Sigmoid colon (tissue), 7 donors: ENCODE results near the gene IGSF6. TPM values are rescaled to one million over a fixed set of nuclear protein-coding genes. Genes with fewer than 3 reads are reported as not detected.
"Not testable (repeated sequence)": the region's sequence is repeated elsewhere in the genome, so short reads cannot be mapped to it uniquely, and the experiment has no call there.

Experiments used
- DNase-seq: peaks from one replicate; pipeline ENCODE4 v3.0.0-alpha.2; 2019
- H3K27ac ChIP-seq, 4 donors: fragments of 200-600 bp; sonication (generic); one replicate each; pipeline ENCODE4 v1.5.1; 2016 to 2019; ENCODE audit warnings: mild to moderate bottlenecking in 1 of 4
- H3K27me3 ChIP-seq, 3 donors: fragments of 200-600 bp; sonication (generic); one replicate each; pipeline ENCODE4 v1.5.1; 2019; ENCODE audit warnings: mild to moderate bottlenecking in 1 of 3
- H3K36me3 ChIP-seq, 4 donors: fragments of 200-600 bp; sonication (generic); one replicate each; pipeline ENCODE4 v1.5.1; 2016 to 2019
- H3K4me1 ChIP-seq, 4 donors: fragments of 200-600 bp; sonication (generic); one replicate each; pipeline ENCODE4 v1.5.1; 2017 to 2019
- H3K4me3 ChIP-seq, 4 donors: fragments of 200-600 bp; sonication (generic); one replicate each; pipeline ENCODE4 v1.5.1; 2017 to 2019; ENCODE audit warnings: mild to moderate bottlenecking in 2 of 4, moderate library complexity in 1 of 4
- H3K9me3 ChIP-seq, 4 donors: fragments of 200-600 bp in 3 of 4; sonication (generic) in 3 of 4; one replicate each; pipeline versions ENCODE4 v1.5.1 to v1.6.1; 2013 to 2019
- CTCF ChIP-seq, 4 experiments: fragments of 450-650 bp in 3 of 4; fragments of 200-600 bp in 1 of 4; IDR thresholded peaks; one replicate each; pipeline ENCODE4 v1.5.1; 2016 to 2019; ENCODE audit warnings: antibody characterized with exemption in 4 of 4, mild to moderate bottlenecking in 3 of 4, moderate library complexity in 2 of 4
- EP300 ChIP-seq, 4 donors: sonication (generic); formaldehyde crosslinking; IDR thresholded peaks; one replicate each; pipeline ENCODE4 v1.6.1; 2017; ENCODE audit warnings: antibody characterized with exemption in 4 of 4
- POLR2A ChIP-seq, 2 donors: fragments of 450-650 bp; IDR thresholded peaks; one replicate each; pipeline ENCODE4 v1.6.1; 2016; ENCODE audit warnings: antibody characterized with exemption in 2 of 2, mild to moderate bottlenecking in 2 of 2, moderate library complexity in 2 of 2
- POLR2AphosphoS5 ChIP-seq, 4 donors: sonication (generic); formaldehyde crosslinking; IDR thresholded peaks; one replicate each; pipeline ENCODE4 v1.6.1; 2017; ENCODE audit warnings: antibody characterized with exemption in 4 of 4
- whole genome bisulfite sequencing, 2 donors: extraction: QIAGEN DNeasy Blood & Tissue Kit; methylation state at CpG; one replicate each; pipeline ENCODE4 v1.1.7; 2013; 5-methylcytosine and 5-hydroxymethylcytosine counted together
- intact Hi-C: fragments of 100-400 bp; cut with DNase I; formaldehyde crosslinking; loops from one replicate; pipeline ENCODE4 v1.15.1; 2023
- polyA plus RNA-seq, 3 donors: library from polyadenylated mRNA; stranded (reverse); fragments of 200-250 nt; gene quantifications; one replicate each; pipeline ENCODE4 v1.2.3, GENCODE V29; 2013
- total RNA-seq, 4 donors: library from RNA; depleted of rRNA; stranded (reverse); fragments of >200 nt; gene quantifications; one replicate each; pipeline ENCODE4 v1.1.0, GENCODE V29; 2016
- donor health status: healthy with polysubstance abuse.
- donor health status: Bipolar disorder and iron deficiency.
- donor health status: healthy.

IGSF6 gene
- total and polyA plus RNA-seq, 7 donors, result 0.83 to 14.1 (median 3.0) TPM

GRCh38 chr16:21639493-21639892 is 12.9 kb downstream of the IGSF6 start:
- TF ChIP-seq EP300 (IDR thresholded peaks at IDR 0.05) (no peak), CTCF (IDR thresholded peaks at IDR 0.05) (no peak), POLR2A (IDR thresholded peaks at IDR 0.05) (no peak), POLR2AphosphoS5 (IDR thresholded peaks at IDR 0.05) (no peak)
- WGBS, 2 donors, result 86 to 89% methylated on average over 2 of the region's 2 CpGs
- Histone ChIP-seq H3K9me3 (no peaks in the 10 kb centered on the region), H3K4me3 (no peak overlapping the region), H3K4me1 (peaks cover 0 to 1% (median 0%) of the 10 kb centered on the region in 4 donors), H3K36me3 (peaks cover 0 to 10% (median 0%) of the 10 kb centered on the region in 4 donors), H3K27me3 (no peaks in the 10 kb centered on the region), H3K27ac (no peak overlapping the region)
- intact Hi-C loops, result no loop called here
- DNase-seq, result no peak

GRCh38 chr16:21638573-21638975 is 13.8 kb downstream of the IGSF6 start:
- H3K4me1 ChIP-seq, result no peaks in the 10 kb centered on the region
- intact Hi-C loops, result no loop called here
- H3K27ac ChIP-seq, result no peak overlapping the region
- WGBS, 2 donors, result 50% methylated on average over 4 of the region's 4 CpGs
- H3K4me3 ChIP-seq, result no peak overlapping the region
- no peak for DNase-seq
- no peaks in the 10 kb centered on the region for H3K27me3 ChIP-seq
- TF ChIP-seq POLR2AphosphoS5 (IDR thresholded peaks at IDR 0.05) (no peak), CTCF (IDR thresholded peaks at IDR 0.05) (no peak), POLR2A (IDR thresholded peaks at IDR 0.05) (no peak)
- H3K36me3 ChIP-seq, result peaks cover 0 to 16% (median 0%) of the 10 kb centered on the region in 4 donors
- no peaks in the 10 kb centered on the region for H3K9me3 ChIP-seq

GRCh38 chr16:21637032-21637968 is 15.1 kb downstream of the IGSF6 start:
- intact Hi-C loops, result no loop called here
- Histone ChIP-seq H3K27ac (no peak overlapping the region), H3K9me3 (no peaks in the 10 kb centered on the region), H3K36me3 (peaks cover 0 to 16% (median 0%) of the 10 kb centered on the region in 4 donors), H3K27me3 (no peaks in the 10 kb centered on the region), H3K4me3 (no peak overlapping the region), H3K4me1 (no peaks in the 10 kb centered on the region)
- DNase-seq, result no peak
- WGBS, 2 donors, result 96% methylated on average over 37 of the region's 37 CpGs
- no peak for TF ChIP-seq POLR2AphosphoS5 (IDR thresholded peaks at IDR 0.05)
- no peak for TF ChIP-seq POLR2A (IDR thresholded peaks at IDR 0.05)
- no peak for TF ChIP-seq CTCF (IDR thresholded peaks at IDR 0.05)
- no peak for TF ChIP-seq EP300 (IDR thresholded peaks at IDR 0.05)

- not testable (repeated sequence) for H3K27ac ChIP-seq
Observed at GRCh38 chr16:21635694-21636093, 16.7 kb downstream of the IGSF6 start.

GRCh38 chr16:21634216-21634615 is 18.2 kb downstream of the IGSF6 start:
- Histone ChIP-seq H3K4me3 (no peak overlapping the region), H3K27ac (no peak overlapping the region), H3K9me3 (no peaks in the 10 kb centered on the region), H3K4me1 (no peaks in the 10 kb centered on the region), H3K36me3 (peaks cover 0 to 30% (median 4%) of the 10 kb centered on the region in 4 donors), H3K27me3 (no peaks in the 10 kb centered on the region)
- WGBS, 2 donors, result 94 to 96% methylated on average over 5 of the region's 5 CpGs
- intact Hi-C loops, result no loop called here
- no peak for DNase-seq
- no peak for TF ChIP-seq CTCF (IDR thresholded peaks at IDR 0.05)
- TF ChIP-seq POLR2A (IDR thresholded peaks at IDR 0.05), result no peak
- no peak for TF ChIP-seq POLR2AphosphoS5 (IDR thresholded peaks at IDR 0.05)
- TF ChIP-seq EP300 (IDR thresholded peaks at IDR 0.05), result no peak

More at GRCh38 chr16:21635694-21636093, 16.7 kb downstream of the IGSF6 start:
- H3K36me3 ChIP-seq, result peaks cover 0 to 16% (median 0%) of the 10 kb centered on the region in 4 donors
- H3K27me3 ChIP-seq, intact Hi-C loops, H3K4me3 ChIP-seq, H3K4me1 ChIP-seq, H3K9me3 ChIP-seq, DNase-seq: not testable (repeated sequence)
- WGBS, 2 donors, result 92 to 96% methylated on average over 9 of the region's 9 CpGs

- peaks cover 0 to 29% (median 4%) of the 10 kb centered on the region in 4 donors for H3K36me3 ChIP-seq
- intact Hi-C loops, DNase-seq, H3K27me3 ChIP-seq, H3K4me3 ChIP-seq, H3K4me1 ChIP-seq, H3K27ac ChIP-seq, H3K9me3 ChIP-seq: not testable (repeated sequence)
- WGBS, 2 donors, result 90 to 91% methylated on average over 5 of the region's 5 CpGs
Observed at GRCh38 chr16:21631951-21632575, 20.3 kb downstream of the IGSF6 start.

GRCh38 chr16:21631376-21631775 is 21.0 kb downstream of the IGSF6 start:
- H3K27ac ChIP-seq, intact Hi-C loops, DNase-seq, H3K27me3 ChIP-seq, H3K9me3 ChIP-seq, H3K4me3 ChIP-seq: not testable (repeated sequence)
- Histone ChIP-seq H3K36me3 (peaks cover 0 to 29% (median 4%) of the 10 kb centered on the region in 4 donors), H3K4me1 (peaks cover 0 to 13% (median 9%) of the 10 kb centered on the region in 4 donors)
- WGBS, 2 donors, result 87 to 88% methylated on average over 8 of the region's 8 CpGs
